Measurements from ENCODE around the gene AGAP2. TPM values are rescaled to one million over a fixed set of nuclear protein-coding genes. Genes with fewer than 3 reads are reported as not detected.
A peak's percentile ranks its signal among the peaks of the same experiment; 100 is the strongest.

The AGAP2 gene
- polyA plus RNA-seq, 3 donors = 0.20 to 3.4 (median 0.65) TPM

GRCh38 chr12:57693317-57693658 is 45.3 kb downstream of the AGAP2 start:
- Mint-ChIP-seq H3K4me3 (no peak overlapping the region), H3K36me3 (peaks cover 27 to 30% of the 10 kb centered on the region in 2 donors), H3K4me1 (peaks cover 2% of the 10 kb centered on the region), H3K9me3 (peaks cover 0 to 5% (median 4%) of the 10 kb centered on the region in 7 donors), H3K27me3 (ENCODE audit: low read depth in 3 of 3) (peaks cover 2 to 20% (median 8%) of the 10 kb centered on the region in 3 donors), H3K27ac (no peak overlapping the region)
- Histone ChIP-seq H3K27me3 (ENCODE audit: control insufficient read depth in 2 of 2, insufficient read depth in 2 of 2, low read length in 2 of 2) (no peaks in the 10 kb centered on the region), H3K9me3 (replicated peaks in 1 of 2; ENCODE audit: control insufficient read depth in 1 of 2, insufficient read depth in 1 of 2, low read length in 2 of 2) (no peaks in the 10 kb centered on the region), H3K4me1 (ENCODE audit: control insufficient read depth in 1 of 2, insufficient read depth in 2 of 2, low read length in 2 of 2) (peaks cover 13 to 18% of the 10 kb centered on the region in 2 donors), H3K9ac (ENCODE audit: insufficient read depth, low read length, poor library complexity, severe bottlenecking) (no peak overlapping the region), H3K4me2 (replicated peaks; ENCODE audit: extremely low read depth, low read length, poor library complexity, severe bottlenecking) (peak overlapping the region; percentile 48), H3K79me2 (ENCODE audit: insufficient read depth, low read length) (peaks cover 24% of the 10 kb centered on the region), H3K27ac (ENCODE audit: low read depth in 1 of 2, low read length in 2 of 2) (no peak overlapping the region), H2AFZ (ENCODE audit: insufficient read depth, low read depth, low read length, poor library complexity, severe bottlenecking) (peak overlapping the region; percentile 57), H3K36me3 (replicated peaks in 1 of 2; ENCODE audit: control insufficient read depth in 1 of 2, insufficient read depth in 2 of 2, low read length in 2 of 2) (peaks cover 26 to 34% of the 10 kb centered on the region in 2 donors), H4K20me1 (ENCODE audit: insufficient read depth, low read length) (peaks cover 24% of the 10 kb centered on the region), H3K4me3 (replicated peaks in 1 of 3; ENCODE audit: low read depth in 2 of 3, low read length in 3 of 3) (peak overlapping the region in 1 of 3 experiments; percentile 39)
- 68% methylated on average over 3 of the region's 10 CpGs for WGBS (ENCODE audit: insufficient coverage)
- TF ChIP-seq CTCF (IDR thresholded peaks at IDR 0.05) = no peak
- DNase-seq = no peak
- intact Hi-C loops (cut with micrococcal nuclease) = loop anchor here (5.0 to 10.0 kb wide), 3 partner anchors 49 to 154 kb away; partner anchors contain the start of gene CTDSP2 (in 1 of the 2)

- intact Hi-C loops (cut with micrococcal nuclease) = loop anchor here (5.0 to 10.0 kb wide), 3 partner anchors 50 to 155 kb away; partner anchors contain the start of gene CTDSP2 (in 1 of the 2)
- Histone ChIP-seq H3K36me3 (replicated peaks in 1 of 2; ENCODE audit: control insufficient read depth in 1 of 2, insufficient read depth in 2 of 2, low read length in 2 of 2) (peaks cover 19 to 26% of the 10 kb centered on the region in 2 donors), H2AFZ (ENCODE audit: insufficient read depth, low read depth, low read length, poor library complexity, severe bottlenecking) (no peak overlapping the region), H3K27me3 (ENCODE audit: control insufficient read depth in 2 of 2, insufficient read depth in 2 of 2, low read length in 2 of 2) (peaks cover 0 to 3% of the 10 kb centered on the region in 2 donors), H3K4me3 (replicated peaks in 1 of 3; ENCODE audit: low read depth in 2 of 3, low read length in 3 of 3) (no peak overlapping the region), H3K4me2 (replicated peaks; ENCODE audit: extremely low read depth, low read length, poor library complexity, severe bottlenecking) (no peak overlapping the region), H3K9ac (ENCODE audit: insufficient read depth, low read length, poor library complexity, severe bottlenecking) (no peak overlapping the region), H3K27ac (ENCODE audit: low read depth in 1 of 2, low read length in 2 of 2) (no peak overlapping the region), H4K20me1 (ENCODE audit: insufficient read depth, low read length) (peaks cover 16% of the 10 kb centered on the region), H3K4me1 (ENCODE audit: control insufficient read depth in 1 of 2, insufficient read depth in 2 of 2, low read length in 2 of 2) (peaks cover 13 to 18% of the 10 kb centered on the region in 2 donors), H3K79me2 (ENCODE audit: insufficient read depth, low read length) (peaks cover 23% of the 10 kb centered on the region), H3K9me3 (replicated peaks in 1 of 2; ENCODE audit: control insufficient read depth in 1 of 2, insufficient read depth in 1 of 2, low read length in 2 of 2) (no peaks in the 10 kb centered on the region)
- H3K27me3 Mint-ChIP-seq (ENCODE audit: low read depth in 3 of 3) = peaks cover 4 to 22% (median 10%) of the 10 kb centered on the region in 3 donors
- H3K9me3 Mint-ChIP-seq = peaks cover 0 to 5% (median 4%) of the 10 kb centered on the region in 7 donors
- H3K4me3 Mint-ChIP-seq = no peak overlapping the region
- peaks cover 2% of the 10 kb centered on the region for H3K4me1 Mint-ChIP-seq
- H3K36me3 Mint-ChIP-seq = peaks cover 19 to 22% of the 10 kb centered on the region in 2 donors
- H3K27ac Mint-ChIP-seq = no peak overlapping the region
- DNase-seq = no peak
- TF ChIP-seq CTCF (IDR thresholded peaks at IDR 0.05) = no peak
- 96% methylated on average over 8 of the region's 15 CpGs for WGBS (ENCODE audit: insufficient coverage)
These were observed 46.0 kb downstream of the AGAP2 start for GRCh38 chr12:57692500-57692899.

All from CD14-positive monocyte (primary cell).